HG03060 (cell line): Measurements from ENCODE around the gene ALPK3.

ENCODE experiments used
- ATAC-seq: cut with Tn5 transposase; IDR thresholded peaks from one replicate; pipeline ENCODE4 v1.9.1; 2021; ENCODE audit warnings: low read depth, moderate number of reproducible peaks; ENCODE audit not compliant: unreplicated experiment

ALPK3 gene

GRCh38 chr15:84887938-84888337 is 70.8 kb downstream of the ALPK3 start:
- ATAC-seq = no peak

- ATAC-seq = no peak
These were observed 71.5 kb downstream of the ALPK3 start for GRCh38 chr15:84888639-84889038.

- ATAC-seq = no peak
These were observed 72.3 kb downstream of the ALPK3 start for GRCh38 chr15:84889313-84889990.

- ATAC-seq = no peak
These were observed 73.0 kb downstream of the ALPK3 start for GRCh38 chr15:84889991-84890669.

- no peak for ATAC-seq
These were observed 73.6 kb downstream of the ALPK3 start for GRCh38 chr15:84890670-84891162.

GRCh38 chr15:84891339-84891738 is 74.2 kb downstream of the ALPK3 start:
- ATAC-seq = no peak

GRCh38 chr15:84892786-84893307 is 75.7 kb downstream of the ALPK3 start:
- ATAC-seq = no peak

- ATAC-seq = no peak
These were observed 76.5 kb downstream of the ALPK3 start for GRCh38 chr15:84893607-84894006.

GRCh38 chr15:84894736-84895425 is 77.7 kb downstream of the ALPK3 start:
- ATAC-seq = no peak

GRCh38 chr15:84898761-84899160 is 81.6 kb downstream of the ALPK3 start:
- no peak for ATAC-seq

- ATAC-seq = no peak
These were observed 82.6 kb downstream of the ALPK3 start for GRCh38 chr15:84899750-84900149.

- ATAC-seq = no peak
These were observed 84.4 kb downstream of the ALPK3 start for GRCh38 chr15:84901540-84901939.

- no peak for ATAC-seq
These were observed 86.6 kb downstream of the ALPK3 start for GRCh38 chr15:84903751-84904150.

GRCh38 chr15:84904419-84904818 is 87.3 kb downstream of the ALPK3 start:
- ATAC-seq = no peak

- no peak for ATAC-seq
These were observed 88.1 kb downstream of the ALPK3 start for GRCh38 chr15:84905016-84905916.

GRCh38 chr15:84907731-84908130 is 90.6 kb downstream of the ALPK3 start:
- no peak for ATAC-seq

GRCh38 chr15:84908564-84908963 is 91.4 kb downstream of the ALPK3 start:
- ATAC-seq = no peak

GRCh38 chr15:84909029-84909428 is 91.9 kb downstream of the ALPK3 start:
- no peak for ATAC-seq

GRCh38 chr15:84909782-84910181 is 92.6 kb downstream of the ALPK3 start:
- no peak for ATAC-seq

GRCh38 chr15:84910928-84911623 is 93.9 kb downstream of the ALPK3 start:
- ATAC-seq = no peak
